Measurements from ENCODE around the gene KCNMB2. TPM values are rescaled to one million over a fixed set of nuclear protein-coding genes. Genes with fewer than 3 reads are reported as not detected.

The KCNMB2 gene
- total RNA-seq, 1 donor from 2014 or later, result 0.27 TPM

DNA sequence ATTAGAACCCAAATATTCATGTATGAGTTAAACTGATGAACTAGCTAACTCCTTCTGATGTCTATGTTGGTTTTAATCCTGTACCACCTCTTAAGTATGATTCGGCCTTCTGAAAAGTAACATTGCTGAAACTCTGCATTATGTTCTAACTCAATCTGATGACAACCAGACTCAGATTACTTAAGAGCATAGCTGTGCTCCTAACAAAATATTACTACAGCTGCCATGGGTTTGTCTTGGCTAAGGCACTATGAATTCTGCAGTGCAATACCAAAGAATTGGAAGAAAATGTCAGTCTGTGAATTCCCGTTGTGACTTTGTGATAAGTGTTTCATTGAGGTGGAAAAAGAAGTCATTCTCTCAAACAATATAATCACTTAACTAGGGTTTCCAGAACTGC is 311.0 kb downstream of the KCNMB2 start:
- no peak for DNase-seq (ENCODE audit: low spot score)
- H3K27ac Mint-ChIP-seq (ENCODE audit: unreplicated experiment), result peak overlapping the region; percentile 92
- no peak for TF ChIP-seq CTCF (IDR thresholded peaks at IDR 0.05)
- no peak overlapping the region for H3K4me3 Mint-ChIP-seq (ENCODE audit: unreplicated experiment)
- H3K36me3 Mint-ChIP-seq (ENCODE audit: low read depth), result no peaks in the 10 kb centered on the region
- H3K9me3 Mint-ChIP-seq (ENCODE audit: low read depth), result no peaks in the 10 kb centered on the region
- H3K27me3 Mint-ChIP-seq (ENCODE audit: low read depth), result no peaks in the 10 kb centered on the region
- H3K4me1 Mint-ChIP-seq (ENCODE audit: low read depth), result peaks cover 51% of the 10 kb centered on the region

- Mint-ChIP-seq H3K27ac (ENCODE audit: unreplicated experiment) (no peak overlapping the region), H3K4me3 (ENCODE audit: unreplicated experiment) (no peak overlapping the region), H3K36me3 (ENCODE audit: low read depth) (no peaks in the 10 kb centered on the region), H3K4me1 (ENCODE audit: low read depth) (peaks cover 51% of the 10 kb centered on the region), H3K27me3 (ENCODE audit: low read depth) (peaks cover 5% of the 10 kb centered on the region), H3K9me3 (ENCODE audit: low read depth) (no peaks in the 10 kb centered on the region)
- no peak for TF ChIP-seq CTCF (IDR thresholded peaks at IDR 0.05)
- DNase-seq (ENCODE audit: low spot score), result no peak
Measured at GRCh38 chr3:178849199-178849910, 313.1 kb downstream of the KCNMB2 start.

DNA sequence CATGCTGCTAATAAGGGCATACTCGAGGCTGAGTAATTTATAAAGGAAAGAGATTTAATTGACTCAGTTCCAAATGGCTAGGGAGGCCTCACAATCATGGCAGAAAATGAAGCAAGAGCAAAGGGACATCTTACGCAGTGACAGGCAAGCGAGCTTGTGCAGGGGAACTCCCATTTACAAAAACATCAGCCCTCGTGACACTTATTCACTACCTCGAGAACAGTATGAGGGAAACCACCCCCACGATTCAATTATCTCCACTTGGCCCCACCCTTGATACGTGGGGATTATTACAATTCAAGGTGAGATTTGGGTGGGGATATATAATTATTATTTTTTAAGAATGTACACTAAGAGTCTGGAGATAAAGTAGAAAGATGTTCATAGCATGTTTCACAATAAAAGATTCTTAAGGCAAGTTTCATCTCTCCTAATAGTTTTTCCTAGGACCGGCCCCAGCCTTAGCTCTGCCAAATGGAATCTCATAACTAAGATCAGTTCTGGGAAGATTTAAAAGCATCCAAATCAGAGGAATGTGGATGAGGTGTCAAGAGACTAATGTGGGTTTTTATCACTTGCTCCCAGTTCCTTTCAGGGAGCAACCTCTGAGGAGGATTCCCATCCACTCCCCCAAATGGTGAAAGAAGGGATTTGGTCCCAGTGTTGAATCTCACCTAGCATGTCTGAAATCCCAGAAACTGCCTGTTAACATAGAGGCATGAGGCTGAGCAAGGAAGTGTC is 314.4 kb downstream of the KCNMB2 start:
- no peak for DNase-seq (ENCODE audit: low spot score)
- TF ChIP-seq CTCF (IDR thresholded peaks at IDR 0.05), result no peak
- H3K36me3 Mint-ChIP-seq (ENCODE audit: low read depth), result no peaks in the 10 kb centered on the region
- peaks cover 5% of the 10 kb centered on the region for H3K27me3 Mint-ChIP-seq (ENCODE audit: low read depth)
- no peak overlapping the region for H3K4me3 Mint-ChIP-seq (ENCODE audit: unreplicated experiment)
- peaks cover 42% of the 10 kb centered on the region for H3K4me1 Mint-ChIP-seq (ENCODE audit: low read depth)
- no peak overlapping the region for H3K27ac Mint-ChIP-seq (ENCODE audit: unreplicated experiment)
- H3K9me3 Mint-ChIP-seq (ENCODE audit: low read depth), result no peaks in the 10 kb centered on the region

DNA sequence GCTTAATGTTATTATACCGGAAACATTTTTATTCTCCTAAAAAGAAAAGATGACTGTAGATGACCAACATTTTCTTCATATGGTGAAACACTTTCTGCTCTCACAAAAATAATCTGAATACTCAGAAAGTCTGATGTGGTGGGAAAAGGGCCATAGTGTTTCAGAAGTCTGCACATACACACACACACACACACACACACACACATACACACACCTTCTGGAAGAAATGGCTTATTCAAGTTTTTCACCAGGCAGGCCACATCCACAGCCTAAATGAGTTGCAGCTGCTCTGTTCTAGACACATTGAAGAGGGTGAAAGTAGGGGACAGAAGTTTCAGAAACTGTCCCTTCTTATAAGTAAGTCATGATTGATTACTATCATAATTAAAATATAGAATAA is 315.3 kb downstream of the KCNMB2 start:
- Mint-ChIP-seq H3K27ac (ENCODE audit: unreplicated experiment) (no peak overlapping the region), H3K4me1 (ENCODE audit: low read depth) (peaks cover 33% of the 10 kb centered on the region)
- TF ChIP-seq CTCF (IDR thresholded peaks at IDR 0.05), result no peak

DNA sequence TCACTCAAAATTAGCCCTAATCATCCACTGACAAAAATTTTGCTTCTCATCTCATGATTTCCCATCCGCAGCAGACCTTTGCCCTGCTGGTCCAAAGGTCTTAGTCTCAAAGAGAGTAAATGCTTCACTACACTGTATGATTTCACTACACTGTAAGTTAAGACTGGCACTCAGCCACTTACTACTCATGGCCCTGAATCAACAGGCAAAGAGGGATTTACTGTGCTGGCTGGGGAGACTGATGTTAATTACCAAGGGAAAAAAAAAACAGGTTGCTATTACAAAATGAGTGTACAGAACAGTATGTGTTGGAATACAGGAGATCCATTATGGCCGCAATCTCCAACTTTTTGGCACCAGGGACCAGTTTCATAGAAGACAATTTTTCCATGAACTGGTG is 320.6 kb downstream of the KCNMB2 start:
- Mint-ChIP-seq H3K4me1 (ENCODE audit: low read depth) (no peaks in the 10 kb centered on the region), H3K36me3 (ENCODE audit: low read depth) (no peaks in the 10 kb centered on the region), H3K9me3 (ENCODE audit: low read depth) (no peaks in the 10 kb centered on the region), H3K4me3 (ENCODE audit: unreplicated experiment) (no peak overlapping the region), H3K27me3 (ENCODE audit: low read depth) (peaks cover 5% of the 10 kb centered on the region), H3K27ac (ENCODE audit: unreplicated experiment) (no peak overlapping the region)
- TF ChIP-seq CTCF (IDR thresholded peaks at IDR 0.05), result no peak
- DNase-seq (ENCODE audit: low spot score), result no peak

More for the DNA sequence above, 315.3 kb downstream of the KCNMB2 start:
- DNase-seq (ENCODE audit: low spot score), result no peak
- Mint-ChIP-seq H3K36me3 (ENCODE audit: low read depth) (no peaks in the 10 kb centered on the region), H3K4me3 (ENCODE audit: unreplicated experiment) (no peak overlapping the region), H3K27me3 (ENCODE audit: low read depth) (peaks cover 5% of the 10 kb centered on the region), H3K9me3 (ENCODE audit: low read depth) (no peaks in the 10 kb centered on the region)

Data from chondrocyte (in vitro differentiated cells).